Fibroblast of peridontal ligament (primary cell): ENCODE results near the gene OGN.
"Not testable (repeated sequence)": the region's sequence is repeated elsewhere in the genome, so short reads cannot be mapped to it uniquely, and the experiment has no call there.

Experiments used
- DNase-seq: peaks from one replicate; pipeline ENCODE4 v3.0.0-alpha.2; 2010; ENCODE audit errors: extremely low read depth

Gene OGN, protein sequence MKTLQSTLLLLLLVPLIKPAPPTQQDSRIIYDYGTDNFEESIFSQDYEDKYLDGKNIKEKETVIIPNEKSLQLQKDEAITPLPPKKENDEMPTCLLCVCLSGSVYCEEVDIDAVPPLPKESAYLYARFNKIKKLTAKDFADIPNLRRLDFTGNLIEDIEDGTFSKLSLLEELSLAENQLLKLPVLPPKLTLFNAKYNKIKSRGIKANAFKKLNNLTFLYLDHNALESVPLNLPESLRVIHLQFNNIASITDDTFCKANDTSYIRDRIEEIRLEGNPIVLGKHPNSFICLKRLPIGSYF

DNA sequence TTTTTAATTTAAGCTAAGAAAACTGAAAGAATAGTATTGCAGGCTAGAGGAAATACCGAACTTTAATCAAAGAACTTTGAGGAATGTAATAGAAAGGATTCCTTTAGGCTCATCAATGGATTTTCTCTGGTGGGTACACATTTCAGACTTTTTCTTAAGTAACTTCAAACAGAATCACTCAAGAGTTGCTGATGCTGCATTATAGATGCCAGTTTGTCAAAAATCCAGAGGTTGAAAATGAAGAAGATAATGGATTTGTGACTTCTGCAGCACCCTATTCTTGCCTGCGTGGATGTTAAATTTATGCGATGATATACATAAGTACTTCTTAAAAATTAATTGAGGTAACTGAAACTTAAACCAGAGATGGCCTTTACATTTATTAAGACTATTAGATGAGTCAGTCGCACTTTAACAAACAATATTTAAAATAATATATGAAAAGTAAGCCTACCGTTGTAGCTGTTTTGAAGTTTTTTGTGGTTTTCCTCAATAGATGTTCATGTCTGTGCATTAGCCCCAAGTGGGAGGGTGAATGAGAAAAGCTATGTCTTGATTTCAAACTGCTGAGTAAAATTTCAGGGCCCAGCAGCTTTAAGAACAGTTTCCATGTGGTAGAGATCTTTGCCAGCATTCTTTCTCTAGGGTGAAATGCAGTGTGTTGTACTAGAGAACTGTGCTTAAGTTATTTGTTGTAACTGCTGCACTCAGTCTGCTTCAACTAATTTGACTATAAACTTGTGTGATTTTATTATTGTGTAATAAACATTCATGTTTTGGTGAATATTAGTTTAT, at the start of gene OGN:
TSS of gene OGN (minus strand) at position 537 of the 795 bp plus-strand sequence. CDS start 1,171 bp downstream, outside the sequence.
- DNase-seq: peak; percentile 84

DNA sequence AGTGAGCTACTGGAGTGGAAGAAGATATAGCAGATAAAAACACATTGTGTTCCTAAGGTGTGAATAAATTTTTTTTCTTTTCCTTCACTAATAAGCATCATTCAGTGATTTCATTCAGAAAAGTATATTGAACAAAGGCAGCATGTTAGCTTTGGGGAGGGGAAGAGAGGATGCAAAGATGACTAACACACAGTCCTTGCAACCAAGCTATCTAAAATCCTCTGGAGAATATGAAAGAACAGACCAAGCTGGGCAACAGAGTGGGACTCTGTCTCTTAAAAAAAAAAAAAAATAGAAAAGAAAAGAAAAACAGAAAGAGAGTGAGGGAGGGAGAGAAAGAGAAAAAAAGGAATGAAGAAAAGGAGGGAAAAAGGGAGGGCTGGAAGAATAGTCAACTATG, 42.2 kb upstream of the OGN start:
- DNase-seq: peak; percentile 39

DNA sequence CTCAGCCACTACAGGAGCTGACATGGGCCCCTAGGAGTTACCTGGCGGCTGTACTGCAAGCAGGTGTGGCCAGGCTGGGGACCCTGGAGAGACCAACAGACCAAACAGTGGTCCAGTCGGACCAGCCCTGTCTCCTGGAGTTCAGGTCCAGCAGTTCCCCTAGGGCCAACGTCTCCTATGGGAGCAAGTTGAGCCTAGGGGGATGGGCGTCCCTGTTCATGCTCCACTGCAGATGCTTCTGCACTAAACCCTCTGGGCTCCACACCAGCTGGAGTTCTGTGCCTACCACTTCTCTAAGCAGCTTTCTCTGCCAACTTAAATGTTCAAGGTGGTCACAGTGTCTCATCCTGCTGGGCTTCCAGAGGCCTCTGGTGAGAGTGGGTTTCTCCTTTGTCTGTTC, 40.5 kb upstream of the OGN start:
- DNase-seq: no peak

DNA sequence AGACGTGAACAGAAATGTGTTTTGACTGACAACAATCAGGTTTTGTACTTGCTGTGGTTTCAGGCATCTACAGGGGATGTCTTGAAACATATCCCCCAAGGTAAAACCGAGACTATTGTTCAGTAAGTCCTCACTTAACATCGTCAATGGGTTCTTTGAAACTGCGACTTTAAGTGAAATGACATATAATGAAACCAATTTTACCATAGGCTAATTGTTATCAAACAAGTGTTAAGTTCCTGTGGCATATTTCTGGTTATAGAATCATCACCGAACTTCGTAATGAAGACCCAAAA, 36.3 kb upstream of the OGN start:
- no peak for DNase-seq

DNA sequence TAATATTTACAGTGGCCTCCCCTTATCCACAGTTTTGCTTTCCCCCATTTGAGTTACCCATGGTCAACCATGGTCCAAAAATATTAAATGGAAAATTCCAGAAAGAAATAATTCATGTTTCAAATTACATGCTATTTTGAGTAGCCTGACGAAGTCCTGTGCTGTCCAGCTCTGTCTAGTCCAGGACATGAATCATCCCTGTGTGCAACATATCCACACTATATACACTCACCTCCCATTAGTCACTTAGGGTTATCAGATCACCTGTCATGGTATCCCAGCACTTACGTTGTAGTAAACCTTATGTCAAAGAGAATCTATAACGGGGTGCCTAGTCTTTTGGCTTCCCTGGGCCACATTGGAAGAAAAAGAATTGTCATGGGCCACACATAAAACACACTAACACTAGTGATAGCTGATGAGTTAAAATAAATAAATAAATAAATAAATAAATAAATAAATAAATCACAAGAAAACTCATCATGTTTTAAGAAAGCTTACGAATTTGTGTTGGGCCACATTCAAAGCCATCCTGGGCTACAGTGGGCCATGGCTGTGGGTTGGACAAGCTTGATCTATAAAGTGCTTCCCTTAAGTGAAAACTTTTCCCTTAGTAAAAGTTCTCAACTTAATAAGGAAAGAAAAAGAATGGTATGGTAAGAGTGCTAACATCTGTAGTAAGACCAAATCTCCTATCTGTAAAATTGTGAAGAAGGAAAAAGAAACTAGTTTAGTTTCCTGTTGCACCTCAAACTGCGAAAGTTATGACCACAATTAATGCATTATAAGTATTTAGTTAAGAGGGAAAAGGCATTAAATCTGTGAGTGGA, 35.8 kb upstream of the OGN start:
- DNase-seq: peak; percentile 66

DNA sequence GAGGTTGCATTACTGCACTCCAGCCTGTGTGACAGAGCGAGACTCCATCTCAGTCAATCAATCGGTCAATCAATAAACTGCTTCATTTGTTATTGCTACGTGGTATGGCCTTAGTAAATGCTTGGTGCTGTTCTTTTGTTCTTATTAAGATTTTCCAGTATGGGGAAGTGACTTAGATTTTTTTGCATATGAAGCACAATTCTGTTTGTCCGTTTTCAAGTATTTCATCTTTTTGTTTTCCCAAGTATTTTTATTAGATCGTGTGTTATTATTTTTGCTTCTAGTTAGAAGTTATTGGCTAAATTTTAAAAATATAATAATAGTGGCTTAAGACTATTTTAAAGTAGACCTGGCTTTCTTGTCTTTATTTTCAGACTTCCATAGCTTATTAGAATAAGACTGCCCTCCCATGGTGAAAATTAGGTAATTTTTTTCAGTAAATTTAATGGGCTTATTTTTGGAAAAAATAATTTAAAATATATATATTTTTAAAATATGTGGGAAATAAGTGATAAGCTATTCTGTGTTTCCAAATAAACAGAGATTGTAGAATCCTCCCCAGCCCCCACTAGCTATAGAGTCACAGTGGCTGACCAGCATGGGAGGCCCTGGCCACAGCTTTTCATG, 34.6 kb upstream of the OGN start:
- DNase-seq: peak; percentile 79

DNA sequence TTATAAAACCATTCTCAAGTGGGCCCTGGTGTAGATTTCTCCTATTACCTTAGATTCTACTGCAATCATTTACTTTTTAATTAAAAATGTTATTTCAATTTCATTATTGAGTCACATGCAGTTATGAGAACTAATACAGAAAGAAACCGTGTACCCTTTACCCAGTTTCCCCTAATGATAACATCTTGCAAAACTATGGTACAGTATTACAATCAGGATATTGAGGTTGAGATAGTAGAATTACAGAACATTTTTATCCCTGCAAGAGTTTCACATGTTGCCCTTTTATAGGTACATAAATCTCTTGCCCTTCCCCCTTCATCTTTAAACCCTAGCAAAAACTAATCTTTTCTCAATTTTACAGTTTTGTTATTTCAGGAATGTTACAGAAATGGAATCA, 30.9 kb upstream of the OGN start:
- no peak for DNase-seq

DNA sequence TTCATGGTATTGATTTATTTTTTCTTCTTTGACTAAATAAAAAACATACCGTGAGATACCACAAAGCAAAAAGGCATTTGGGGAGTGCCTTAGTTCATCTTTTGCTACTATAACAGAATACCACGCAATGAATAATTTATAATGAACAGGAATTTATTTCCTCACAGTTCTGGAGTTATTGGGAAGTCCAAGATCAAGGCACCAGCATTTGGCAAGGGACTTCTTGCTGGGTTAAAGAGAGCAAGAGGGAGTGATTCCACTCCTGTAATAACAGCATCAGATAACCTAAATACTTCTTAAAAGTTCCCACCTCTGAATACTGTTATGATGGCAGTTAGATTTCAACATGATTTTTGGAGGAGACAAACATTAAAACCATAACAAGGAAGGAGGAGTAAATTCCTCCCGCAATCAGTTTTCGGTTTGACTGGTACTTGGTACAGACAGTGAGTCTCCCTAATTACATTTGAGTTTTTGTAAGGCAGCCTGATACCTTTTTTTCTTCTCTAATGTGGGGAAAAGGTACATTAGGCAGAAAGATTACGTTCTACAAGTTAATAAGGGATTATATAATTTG, 28.7 kb upstream of the OGN start:
- DNase-seq: no peak

DNA sequence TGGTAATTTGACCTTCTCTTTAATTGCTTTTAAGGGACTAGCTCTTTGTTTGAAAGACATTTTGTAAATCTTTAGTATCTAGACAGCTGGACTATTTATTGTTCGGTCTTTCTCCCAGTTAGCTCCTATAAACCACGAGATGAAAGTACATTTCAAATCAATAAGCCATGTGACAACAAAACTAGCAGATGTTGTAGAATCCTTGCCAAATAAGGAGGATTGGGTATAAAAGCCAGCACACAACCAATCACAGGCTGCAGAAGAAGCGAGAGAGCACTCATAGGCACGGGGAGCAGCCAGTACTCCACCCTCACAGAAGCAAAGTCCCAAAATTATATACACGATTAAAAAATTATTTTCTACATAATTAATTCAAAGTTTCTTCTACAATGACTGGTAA, 28.0 kb upstream of the OGN start:
- DNase-seq: peak; percentile 53

DNA sequence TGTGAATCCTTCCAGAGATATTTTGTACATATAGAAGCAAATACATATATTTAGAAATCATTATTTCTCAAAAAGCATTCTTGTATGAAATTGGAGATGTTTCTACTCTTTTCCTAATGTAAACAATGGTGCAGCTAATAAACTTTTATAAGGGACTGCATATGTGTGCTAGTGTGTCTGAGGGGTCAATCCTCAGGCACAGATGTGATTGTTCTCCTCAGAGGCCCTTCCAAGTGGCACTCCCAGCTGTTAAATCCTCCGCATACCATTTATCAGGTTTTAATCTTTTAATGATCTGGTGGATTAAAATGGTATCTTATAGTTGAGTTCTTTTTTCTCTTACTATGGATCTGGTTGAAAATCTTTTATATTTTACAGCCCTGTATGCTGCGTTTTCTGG, 25.5 kb upstream of the OGN start:
- no peak for DNase-seq

DNA sequence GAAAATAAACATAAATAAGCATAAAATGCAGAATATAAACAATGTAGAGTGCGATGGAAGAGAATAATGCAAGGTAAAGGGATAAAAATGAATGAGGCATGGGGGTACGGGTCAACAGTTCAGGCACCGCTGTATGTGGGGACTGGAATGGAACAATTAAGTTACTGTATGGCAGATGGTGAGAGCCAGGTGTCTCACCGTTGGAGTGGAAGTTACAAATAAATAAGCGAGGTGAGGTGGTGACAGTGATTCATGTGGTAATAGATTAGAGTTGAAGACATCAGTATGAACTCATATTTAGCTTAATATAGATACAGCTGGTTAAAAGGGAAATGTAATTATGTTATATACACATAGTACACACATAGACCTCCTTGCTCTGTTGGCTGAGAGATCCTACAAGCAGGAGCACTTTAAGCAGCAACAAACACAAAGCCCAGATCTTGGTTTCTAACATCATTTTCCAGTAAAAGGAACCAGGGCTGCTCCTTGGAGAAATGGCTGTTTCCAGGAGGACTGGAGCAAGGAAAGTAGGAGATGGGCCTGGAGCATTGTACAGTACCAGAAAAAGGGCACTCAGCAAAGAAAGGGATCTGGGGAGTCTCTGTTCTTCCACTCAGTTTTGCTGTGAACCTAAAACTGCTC, 22.2 kb upstream of the OGN start:
- no peak for DNase-seq

DNA sequence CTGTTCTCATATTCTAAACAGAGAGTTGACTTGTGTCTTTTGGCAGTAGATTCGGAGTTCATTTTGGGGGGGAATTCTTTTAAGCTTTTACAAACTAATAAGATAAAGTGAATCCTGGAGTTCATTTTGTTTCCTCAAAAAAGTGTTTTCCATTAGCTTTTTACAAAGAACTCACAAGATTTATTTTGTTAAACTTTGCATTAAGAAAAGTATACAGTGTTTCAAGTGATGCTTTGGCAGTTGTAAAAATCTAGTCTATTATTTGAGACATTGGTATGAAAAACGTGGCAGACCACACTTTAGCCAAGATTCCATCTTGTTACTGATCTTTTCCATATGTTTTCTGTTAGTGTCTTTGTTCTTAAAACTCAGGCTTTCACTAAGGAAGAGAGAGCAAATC, 21.1 kb upstream of the OGN start:
- DNase-seq: peak; percentile 93

DNA sequence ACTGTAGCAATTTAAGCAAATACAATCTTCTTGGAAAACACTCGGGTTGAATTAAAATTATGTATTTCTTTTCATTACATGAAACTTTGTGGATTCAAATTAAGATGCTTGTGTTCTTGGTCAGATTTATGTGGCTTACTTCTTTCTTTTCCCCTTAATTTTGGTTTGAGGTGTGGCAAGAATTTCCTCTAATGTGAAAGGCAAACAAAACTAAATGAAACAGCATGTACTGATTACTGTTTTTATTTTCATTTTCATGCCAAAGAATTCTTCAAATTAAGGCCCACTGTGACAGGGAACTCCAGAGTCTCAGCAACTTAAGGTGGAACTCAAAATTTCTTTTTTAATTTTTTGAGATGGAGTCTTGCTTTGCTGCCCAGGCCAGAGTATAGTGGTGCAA, 20.0 kb upstream of the OGN start, which contains the start of gene OMD:
TSS of gene OMD (minus strand) at position 132 of the 400 bp plus-strand sequence. CDS start 6,913 bp downstream, outside the sequence.
- DNase-seq: peak; percentile 96

DNA sequence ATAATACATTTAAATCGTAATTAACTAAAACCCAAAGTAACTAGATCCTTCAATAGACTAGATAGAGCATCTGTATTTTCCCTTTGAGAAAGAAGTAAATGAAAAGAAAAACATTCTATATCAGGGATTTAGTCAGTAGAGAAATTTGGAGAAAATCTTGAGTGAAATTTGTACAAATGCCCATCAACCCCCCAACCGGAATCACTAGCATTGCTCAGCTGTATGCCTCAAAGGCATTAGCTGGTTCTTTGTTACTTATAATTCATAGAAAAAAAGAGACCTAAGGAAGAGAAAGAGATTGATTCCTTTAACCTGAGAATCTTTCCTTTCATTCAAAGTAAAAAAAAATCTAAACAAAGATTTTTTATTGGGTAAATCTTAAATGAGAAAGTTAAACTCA, 19.2 kb upstream of the OGN start:
- no peak for DNase-seq

DNA sequence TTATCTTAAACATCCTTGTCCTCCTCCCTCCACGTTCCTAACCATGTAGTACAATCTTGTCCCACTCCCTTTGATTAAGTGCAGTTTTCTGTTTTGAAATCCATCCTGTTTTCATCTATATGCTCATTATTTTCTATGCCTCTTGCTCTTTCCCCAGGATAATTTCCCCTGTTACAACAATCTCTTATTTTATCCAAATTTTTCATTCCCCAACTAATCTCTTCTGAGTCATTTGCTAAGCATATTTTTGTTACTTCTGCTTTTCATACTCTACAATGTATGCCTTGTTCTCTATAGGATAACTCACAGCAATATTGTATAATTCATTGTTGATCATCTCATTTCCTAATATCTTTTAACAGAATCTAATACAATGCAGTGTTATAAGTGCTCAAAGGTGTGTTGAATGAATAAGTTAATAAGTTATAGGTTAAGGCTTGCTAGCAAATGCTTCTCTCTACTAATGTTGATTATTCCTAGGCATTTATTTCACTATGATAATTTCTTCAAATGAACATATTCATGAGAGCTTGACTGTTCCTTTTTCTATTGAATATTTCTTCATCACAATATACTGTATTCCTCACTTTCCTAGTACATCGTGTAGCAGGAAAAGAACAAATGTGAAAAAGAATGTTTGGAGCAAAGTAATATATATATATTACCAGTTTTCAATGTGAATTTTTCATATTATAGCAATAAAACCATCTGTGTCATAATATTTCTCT, 18.4 kb upstream of the OGN start:
- no peak for DNase-seq

DNA sequence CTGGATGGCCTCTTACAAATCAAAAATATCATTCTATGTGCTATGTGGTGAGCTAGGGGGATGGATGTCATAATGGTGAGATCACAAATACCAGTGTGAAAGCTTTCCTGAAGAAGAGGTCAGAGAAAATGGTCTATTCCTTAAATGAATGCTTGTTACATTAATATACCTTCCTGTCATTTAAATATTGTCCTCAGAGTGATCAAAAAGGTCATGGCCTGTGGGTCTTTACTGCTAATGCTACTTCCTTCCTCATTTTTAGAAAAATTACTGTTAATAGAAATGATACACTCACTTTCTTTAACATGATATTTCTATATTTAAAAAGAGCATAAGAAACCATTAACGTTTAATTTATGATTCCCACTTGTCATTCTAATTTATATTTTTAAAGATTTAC, 10.2 kb upstream of the OGN start:
- no peak for DNase-seq

DNA sequence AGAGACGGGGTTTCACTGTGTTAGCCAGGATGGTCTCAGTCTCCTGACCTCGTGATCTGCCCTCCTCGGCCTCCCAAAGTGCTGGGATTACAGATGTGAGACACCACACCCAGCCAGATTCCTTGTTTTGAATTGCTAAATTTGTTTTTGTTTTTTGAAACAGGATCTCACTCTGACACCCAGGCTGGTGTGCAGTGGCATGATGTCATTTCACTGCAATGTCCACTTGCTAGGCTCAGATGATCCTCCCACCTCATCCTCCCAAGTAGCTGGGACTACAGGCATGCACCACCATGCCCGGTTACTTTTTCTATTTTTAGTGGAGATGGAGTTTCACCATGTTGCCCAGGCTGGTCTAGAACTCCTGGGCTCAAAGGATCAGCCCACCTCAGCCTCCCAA, 6.8 kb upstream of the OGN start:
- not testable (repeated sequence) for DNase-seq

DNA sequence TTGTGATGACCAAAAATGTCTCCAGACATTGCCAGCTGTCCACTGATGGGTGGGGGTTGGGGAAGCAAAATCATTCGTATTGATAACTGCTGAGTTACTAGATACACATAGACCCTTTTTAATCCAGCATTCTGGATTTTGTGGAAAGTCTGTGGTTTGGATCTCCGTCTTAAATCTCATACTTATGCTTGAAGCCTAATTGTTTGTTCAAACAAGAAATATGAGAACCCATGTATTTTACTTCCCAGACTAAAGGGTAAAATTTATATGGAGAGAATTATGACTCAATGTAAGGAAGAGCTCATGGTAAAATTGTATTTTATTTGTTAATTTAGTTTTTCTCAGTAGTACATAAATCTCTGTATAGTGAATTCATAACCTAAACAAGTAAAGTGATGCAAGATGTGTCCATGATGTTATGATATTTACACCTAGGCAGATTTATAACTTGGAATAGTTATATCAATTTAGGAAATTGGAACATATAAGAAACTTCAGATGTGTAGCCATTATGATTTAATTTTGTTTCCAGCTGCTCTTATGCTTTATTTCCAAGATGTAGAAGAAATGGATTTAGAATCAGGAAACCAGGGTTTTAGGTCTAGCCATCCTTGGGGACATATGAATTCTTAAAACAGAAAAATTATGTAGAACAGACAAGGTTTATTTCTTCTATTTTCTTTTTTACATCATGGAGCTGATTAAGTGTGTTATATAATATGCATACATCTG, 4.5 kb upstream of the OGN start:
- DNase-seq: peak; percentile 53

DNA sequence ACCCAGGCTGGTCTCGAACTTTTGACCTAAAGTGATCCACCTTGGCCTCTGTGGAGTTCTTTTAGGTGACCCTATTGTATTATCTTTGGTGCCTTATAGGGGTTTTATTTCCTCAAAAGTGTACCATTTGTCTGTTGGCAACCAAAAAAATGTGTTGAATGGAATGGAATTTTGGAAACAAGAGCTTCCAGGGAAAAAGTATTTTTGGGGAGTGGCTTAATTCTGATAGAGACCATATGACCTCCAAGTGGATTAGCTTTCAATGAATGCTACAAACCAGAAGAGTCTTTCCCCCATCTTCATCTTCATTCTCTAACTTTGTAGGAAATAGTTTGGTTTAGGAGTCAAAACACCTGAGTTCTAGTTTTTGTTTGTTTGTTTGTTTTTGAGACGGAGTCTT, 3.4 kb upstream of the OGN start:
- DNase-seq: peak; percentile 53

DNA sequence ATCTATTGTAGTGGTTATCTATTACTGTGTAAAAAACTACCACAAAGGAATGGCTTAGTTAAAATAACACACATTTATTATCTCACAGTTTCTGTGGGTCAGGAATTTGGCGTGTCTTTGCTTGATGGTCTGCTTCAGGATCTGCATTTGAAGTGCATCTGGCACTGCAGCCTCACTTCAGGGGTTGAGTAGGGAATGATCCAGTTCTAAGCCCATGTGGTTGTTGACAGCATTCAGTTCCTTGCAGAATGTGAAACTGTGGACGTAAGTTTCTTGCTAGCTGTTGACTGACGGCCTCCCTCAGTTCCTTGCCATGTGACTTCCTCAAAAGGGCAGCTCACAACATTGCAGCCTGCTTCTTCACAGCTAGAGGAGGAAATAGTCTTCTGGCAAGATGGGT, 2.1 kb upstream of the OGN start:
- DNase-seq: no peak
